Measurements from ENCODE around the gene ZMYND15.

GRCh38 chr17:4706121-4706520, 33.5 kb upstream of the ZMYND15 start:
- TF ChIP-seq CTCF (IDR thresholded peaks at IDR 0.05) (no peak), POLR2A (IDR thresholded peaks at IDR 0.05) (no peak), POLR2AphosphoS5 (IDR thresholded peaks at IDR 0.05) (no peak), EP300 (IDR thresholded peaks at IDR 0.05) (no peak)
